GM19467 (cell line): ENCODE results near the gene NOP53.
"Not testable (repeated sequence)": the region's sequence is repeated elsewhere in the genome, so short reads cannot be mapped to it uniquely, and the experiment has no call there.

Source experiments
- ATAC-seq: cut with Tn5 transposase; IDR thresholded peaks from one replicate; pipeline ENCODE4 v1.9.1; 2021; ENCODE audit warnings: mild to moderate bottlenecking, moderate library complexity; ENCODE audit not compliant: unreplicated experiment

Gene NOP53

DNA sequence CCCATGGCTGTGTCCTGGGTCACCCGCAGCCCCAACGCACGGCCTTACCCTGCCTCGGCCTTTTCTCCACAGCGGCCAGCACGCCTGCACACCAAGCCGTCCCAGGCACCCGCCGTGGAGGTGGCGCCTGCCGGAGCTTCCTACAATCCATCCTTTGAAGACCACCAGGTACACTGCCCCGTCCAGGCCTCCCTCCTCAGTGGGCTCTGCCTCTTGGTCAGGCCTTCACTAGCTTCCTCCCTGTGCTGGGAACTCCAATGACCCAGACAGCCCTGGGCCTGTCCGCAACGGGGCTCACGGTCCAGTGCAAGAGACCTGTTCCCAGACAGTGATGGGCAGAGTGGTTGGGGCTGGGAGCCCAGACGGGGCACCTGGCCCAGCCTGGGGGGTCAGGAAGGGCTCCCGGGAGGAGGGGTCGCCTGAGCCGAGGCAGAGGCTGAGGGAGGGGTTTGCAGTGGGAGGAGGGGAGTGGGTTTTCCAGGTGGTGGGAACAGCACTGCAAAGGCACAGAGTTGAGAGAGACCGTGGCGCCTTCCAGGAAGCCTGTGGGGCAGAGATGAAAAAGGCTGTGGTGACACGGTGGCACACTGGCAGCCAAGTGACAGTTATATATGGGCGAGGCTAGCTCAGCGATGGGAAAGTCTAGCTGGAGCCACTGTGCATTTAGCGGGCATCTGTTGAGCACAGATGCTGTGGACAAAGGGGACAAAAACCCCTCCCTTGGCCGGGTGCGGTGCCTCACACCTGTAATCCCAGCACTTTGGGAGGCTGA is 7.3 kb downstream of the NOP53 start:
- no peak for ATAC-seq

DNA sequence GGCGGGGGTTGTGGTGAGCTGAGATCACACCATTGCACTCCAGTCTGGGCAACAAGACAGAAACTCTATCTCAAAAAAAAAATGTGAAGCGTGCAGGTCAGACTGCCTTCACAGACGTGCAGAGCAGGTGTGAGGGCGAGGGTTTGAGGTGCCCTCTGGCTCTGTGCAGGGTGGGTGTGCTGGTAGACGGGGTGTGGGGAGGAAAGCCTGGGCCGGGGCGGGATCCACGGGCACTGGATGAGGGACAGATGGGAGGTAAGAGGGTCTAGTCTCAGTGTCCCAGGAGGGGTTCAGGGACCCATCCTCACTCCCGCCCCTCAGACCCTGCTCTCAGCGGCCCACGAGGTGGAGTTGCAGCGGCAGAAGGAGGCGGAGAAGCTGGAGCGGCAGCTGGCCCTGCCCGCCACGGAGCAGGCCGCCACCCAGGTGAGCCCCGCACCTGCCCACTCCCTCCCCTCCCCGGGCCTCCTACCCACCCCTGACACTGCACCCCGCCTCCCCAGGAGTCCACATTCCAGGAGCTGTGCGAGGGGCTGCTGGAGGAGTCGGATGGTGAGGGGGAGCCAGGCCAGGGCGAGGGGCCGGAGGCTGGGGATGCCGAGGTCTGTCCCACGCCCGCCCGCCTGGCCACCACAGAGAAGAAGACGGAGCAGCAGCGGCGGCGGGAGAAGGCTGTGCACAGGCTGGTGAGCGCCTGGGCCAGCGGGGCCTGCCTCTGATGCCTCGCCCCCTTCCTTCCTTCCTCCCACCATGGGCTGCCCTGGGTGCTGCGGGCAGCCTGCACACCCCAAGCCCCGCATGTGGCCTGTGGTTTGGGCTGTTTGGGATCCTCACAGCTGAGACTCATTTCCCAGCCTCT is 9.1 kb downstream of the NOP53 start:
- ATAC-seq = no peak

DNA sequence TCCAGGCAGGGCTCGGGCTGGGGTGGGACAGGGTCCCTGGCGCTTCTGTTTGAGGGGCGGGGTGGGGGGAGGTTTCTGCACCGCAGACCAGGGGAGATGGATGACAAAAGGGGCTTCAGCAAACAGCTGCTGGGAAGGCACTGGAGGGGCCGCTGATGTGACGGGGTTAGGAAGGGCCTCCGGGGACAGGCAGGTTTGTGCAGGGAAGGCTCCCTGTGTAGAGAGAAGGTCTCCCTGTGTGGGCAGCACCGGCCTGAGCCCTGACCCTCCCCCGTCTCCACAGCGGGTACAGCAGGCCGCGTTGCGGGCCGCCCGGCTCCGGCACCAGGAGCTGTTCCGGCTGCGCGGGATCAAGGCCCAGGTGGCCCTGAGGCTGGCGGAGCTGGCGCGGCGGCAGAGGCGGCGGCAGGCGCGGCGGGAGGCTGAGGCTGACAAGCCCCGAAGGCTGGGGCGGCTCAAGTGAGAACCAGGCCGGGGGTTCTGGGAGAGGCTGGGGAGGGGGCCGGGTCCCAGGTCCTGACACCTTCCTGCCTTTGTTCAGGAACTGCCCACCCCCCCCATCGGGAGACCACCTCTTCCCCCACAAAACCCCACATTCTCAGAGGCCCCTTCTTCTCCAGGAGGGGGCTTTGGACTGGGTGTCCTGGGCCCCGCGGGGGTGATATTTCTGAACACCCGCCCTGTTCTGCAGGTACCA is 9.9 kb downstream of the NOP53 start:
- ATAC-seq = no peak

DNA sequence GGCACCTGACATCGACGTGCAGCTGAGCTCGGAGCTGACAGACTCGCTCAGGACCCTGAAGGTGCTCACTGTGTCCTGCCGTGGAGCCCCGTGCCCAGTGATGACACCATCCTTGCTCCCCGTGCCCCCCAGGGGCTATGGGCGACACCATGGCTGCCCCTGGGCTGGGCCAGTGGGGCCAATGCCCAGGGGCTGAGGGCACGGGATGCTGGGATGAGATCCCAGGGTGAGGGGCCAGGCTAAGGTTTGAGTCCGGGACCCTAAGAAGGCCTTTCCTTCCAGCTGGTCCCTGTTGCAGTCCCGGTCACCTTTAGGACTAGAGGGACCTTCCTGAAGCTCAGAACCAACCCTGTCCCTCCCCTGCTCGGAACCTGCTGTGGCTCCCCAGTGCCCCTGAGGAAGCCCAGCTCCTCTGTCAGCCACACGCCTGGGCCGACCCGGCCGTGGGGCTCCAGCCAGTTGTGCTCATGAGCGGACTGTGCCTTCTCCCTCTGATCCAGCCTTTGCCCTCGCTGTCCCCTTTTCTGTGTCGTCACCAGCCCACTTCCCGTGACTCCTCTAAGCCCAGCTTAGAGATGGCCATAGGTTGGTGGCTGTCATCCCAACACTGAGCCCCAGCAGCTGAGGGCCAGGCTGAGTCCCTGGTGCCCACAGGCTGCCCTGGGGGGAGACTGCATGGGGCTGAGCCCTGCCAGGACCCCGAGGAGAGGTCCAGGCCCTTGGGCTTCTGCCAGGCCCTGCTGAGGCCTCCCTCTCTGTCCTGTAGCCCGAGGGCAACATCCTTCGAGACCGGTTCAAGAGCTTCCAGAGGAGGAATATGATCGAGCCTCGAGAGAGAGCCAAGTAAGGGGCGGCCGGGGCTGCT is 10.6 kb downstream of the NOP53 start:
- ATAC-seq = no peak

DNA sequence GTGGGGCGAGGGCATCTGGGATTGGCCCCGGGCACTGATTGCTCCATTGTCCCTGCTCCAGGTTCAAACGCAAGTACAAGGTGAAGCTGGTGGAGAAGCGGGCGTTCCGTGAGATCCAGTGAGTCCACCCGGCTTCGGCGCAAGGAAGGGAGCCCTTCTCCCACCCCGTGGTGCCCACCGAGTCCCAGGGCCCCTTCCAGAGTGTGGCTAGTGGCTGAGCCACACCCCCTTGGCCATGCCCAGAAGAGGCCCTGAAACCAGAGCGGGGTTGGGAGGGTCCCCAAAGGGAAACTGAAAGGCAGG is 11.2 kb downstream of the NOP53 start:
- no peak for ATAC-seq

DNA sequence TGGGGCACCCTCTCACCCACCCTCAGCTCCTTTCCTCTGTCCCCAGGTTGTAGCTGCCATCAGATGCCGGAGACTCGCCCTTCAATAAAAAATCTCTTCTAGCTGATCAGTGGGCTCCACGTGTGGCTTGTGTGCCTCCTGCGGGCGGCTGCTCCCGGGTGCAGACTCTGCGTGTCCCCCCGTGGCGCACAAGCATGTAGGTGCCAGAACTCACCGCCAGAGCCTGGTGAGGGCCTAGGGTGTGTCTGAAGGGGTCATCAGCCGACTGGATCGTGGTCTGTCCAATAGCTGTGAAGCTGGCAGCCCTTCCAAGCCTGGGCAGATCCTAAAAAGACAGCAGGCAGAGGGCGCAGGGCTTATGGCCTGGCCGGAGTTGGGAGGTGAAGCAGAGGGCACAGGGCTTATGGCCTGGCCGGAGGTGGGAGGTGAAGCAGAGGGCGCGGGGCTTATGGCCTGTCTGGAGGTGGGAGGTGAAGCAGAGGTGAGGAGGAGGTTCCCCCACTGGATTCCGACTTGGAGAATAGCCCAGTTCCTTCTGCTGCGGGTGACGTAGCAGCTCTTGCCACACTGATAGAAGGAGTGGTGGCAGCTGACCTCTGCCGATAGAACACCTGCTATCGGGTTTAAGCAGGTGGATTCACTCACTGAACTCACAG is 11.7 kb downstream of the NOP53 start:
- no peak for ATAC-seq

DNA sequence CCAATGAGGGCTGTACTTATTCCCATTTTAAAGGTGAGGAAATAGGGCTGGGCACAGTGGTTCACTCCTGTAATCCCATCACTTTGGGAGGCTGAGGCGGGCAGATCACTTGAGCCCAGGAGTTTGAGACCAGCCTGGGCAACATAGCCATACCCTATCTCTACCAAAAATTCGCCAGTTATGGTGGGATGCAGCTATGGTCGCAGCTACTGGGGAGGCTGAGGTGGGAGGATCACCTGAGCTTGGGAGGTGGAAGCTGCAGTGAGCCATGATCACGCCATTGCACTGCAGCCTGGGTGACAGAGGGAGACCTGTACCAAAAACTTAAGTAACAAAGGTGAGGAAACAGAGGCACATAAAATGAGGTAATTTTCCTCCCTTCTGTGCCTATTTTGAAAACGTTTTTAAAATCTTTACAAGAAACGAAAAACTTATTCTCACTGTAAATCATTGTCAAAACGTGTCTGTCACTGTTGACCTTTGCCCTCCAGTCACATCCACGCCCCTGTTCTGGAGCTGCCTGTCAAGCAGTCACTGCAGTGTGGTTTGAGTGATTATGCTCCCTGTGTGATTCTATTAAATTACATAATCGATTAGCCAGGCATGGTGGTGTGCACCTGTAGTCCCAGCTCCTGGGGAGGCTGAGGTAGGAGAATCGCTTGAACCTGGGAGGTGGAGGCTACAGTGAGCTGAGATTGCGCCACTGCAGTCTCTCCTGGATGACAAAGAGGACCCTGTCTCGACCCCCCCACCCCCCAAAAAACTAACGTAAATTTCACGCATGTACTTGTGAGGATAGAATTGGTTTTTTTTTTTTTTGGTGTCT is 12.5 kb downstream of the NOP53 start:
- ATAC-seq = no peak

DNA sequence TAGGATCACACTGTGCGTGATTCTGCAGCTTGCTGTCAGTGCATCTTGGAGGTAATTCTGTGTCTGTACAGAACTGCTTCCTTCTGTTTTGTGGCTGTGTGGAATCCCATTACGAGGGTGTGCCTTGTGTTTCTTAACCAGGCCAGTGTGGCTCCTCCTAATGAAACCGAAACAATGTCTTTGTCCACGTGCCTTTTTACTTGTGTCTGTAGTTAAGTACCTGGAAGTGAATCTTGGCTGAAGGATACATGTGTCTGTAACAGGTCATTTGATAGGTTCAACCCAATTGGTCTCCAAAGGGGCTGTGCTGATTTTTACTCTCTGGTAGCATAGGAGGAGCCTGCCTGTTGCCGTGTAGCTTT is 13.1 kb downstream of the NOP53 start:
- no peak for ATAC-seq

DNA sequence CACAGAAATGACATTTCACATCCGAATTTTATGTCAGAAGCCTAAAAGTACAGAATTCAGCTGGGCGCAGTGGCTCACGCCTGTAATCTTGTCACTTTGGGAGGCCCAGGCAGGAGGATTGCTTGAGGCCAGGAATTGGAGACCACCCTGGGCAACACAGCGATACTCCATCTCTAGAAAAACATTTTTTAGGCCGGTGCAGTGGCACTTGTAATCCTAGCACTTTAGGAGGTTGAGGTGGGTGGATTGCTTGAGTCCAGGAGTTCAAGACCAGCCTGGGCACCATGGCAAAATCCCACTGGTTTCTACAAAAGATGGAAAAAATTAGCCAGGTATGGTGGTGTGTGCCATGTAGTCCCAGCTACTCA is 15.3 kb downstream of the NOP53 start:
- ATAC-seq = no peak

DNA sequence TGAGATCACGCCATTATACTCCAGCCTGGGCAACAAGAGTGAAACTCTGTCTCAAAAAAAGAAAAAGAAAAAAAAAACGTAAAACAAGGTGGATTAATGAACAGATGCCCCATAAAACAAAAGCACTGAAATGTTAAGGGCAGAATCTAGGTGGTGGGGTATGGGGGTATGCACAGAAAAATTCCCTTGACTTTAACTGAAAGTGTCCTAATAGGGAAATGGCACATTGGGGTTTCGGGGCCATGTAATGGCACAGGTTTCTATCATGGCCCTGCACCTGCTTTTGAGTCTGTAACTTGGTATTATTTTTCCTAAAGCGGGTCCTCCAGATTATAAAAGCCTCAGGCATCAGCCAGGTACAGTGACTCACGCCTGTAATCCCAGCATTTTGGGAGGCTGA is 16.2 kb downstream of the NOP53 start:
- no peak for ATAC-seq

DNA sequence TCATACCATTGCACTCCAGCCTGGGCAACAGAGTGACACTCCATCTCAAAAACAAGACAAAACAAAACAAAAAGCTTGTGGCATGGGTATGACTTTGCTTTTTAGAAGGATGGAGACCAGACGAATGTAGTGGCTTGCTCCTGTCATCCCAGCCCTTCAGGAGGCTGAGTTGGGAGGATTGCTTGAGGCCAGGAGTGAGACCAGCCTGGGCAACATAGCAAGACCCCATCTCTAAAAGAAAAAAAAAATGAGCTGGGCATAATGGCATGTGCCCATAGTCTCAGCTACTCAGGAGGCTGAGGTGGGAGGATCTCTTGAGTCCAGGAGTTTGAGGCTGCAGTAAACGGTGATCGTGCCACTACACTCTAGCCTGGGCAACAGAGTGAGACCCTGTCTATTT is 16.8 kb downstream of the NOP53 start:
- ATAC-seq = no peak

DNA sequence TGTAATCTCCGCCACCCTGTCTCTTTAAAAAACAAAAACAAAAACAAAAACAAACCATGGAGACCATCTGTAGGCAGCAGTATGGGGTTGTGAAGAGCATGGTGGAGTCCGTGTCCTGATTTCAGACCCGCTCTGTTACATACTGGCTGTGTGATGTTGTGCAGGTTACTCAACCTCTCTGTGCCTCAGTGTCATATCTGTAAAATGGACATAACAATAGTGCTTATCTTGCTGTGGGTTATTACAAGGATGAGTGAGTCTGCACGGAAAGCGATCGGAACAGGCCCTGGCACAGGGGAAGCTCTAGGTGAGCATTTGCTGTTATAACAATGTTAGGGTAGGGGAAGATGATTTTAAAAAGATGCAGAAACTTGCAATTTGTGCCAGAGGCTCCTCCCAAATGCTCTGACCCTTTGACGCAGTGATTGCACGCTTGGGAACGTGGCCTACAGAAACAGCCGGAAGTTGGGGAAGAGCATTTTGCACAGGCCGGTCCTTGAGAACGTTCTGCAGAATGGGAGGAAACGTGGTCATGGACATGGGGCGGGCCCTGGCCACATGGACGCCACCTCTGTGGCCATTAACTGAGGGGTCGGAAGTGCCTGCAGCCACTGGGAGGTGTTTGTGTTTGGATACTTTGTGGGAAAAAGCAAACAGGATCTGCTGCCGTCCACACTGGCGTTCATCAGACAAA is 17.4 kb downstream of the NOP53 start:
- no peak for ATAC-seq

DNA sequence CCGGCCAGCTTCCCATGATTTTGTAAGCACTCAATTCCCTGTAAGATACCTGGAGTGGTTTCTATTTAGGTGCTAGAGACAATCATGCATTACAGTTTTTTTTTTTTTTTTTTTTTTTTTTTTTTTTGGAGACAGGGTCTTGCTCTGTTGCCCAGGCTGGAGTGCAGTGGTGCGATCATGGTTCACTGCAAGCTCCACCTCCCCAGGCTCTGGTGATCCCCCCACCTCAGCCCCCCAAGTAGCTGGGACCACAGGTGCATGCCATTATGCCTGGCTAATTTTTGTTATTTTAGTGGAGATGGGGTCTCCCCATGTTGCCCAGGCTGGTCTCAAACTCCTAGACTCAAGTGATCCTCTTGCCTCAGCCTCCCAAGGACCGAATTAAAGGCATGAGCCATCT is 19.4 kb downstream of the NOP53 start:
- ATAC-seq = not testable (repeated sequence)

DNA sequence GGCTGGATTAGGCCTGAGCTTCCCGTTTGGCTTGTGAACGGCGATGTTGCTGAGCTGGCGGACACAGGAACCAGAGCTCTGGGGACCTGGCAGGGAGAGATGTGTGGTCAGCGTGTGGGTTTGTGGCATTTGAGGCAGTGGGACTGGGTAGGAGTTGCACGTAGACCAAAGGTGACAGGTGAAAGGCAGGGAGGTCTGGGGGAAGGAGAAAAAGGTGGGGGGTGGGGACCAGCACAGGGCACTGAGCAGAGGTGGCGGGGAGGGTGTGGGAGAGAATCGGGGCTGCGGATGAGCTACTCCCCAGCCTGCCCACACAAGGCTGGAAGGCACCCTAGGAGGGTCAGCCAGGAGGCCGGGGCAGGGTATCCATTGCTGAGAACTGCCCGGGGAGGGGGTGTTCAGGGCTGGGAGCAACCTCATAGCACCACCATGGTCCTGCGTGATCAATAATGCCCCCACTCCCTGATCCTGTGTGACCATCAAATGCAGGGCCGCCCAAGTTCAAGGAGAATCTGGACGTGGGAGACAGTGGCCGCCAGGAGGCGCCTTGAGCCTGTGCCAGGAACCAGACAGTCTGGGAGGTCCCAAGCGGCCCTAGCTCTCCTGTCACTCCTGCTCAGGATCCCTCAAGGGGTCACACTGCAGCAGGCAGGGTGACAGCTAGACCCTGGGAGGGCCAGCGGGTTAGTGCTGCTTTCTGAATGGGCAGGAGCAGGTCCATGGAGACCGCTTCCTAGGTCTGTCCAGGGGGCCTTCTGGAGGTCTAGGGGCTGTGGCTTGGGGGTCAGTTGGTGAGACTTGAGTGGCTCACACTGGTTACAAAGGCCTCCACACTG is 20.4 kb downstream of the NOP53 start:
- no peak for ATAC-seq

DNA sequence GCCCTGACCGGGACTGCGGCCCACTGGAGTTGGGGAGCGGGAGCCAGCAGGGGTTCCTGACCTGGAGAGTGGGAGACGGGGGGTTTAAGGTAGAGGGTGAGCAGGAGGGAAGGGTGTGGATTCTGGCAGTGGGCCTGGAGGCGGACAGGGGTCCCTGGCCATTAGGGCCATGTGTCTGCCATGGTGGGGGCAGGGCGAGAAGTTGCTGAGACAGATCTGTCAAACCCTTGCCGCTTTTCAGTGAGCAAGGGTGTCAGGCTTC is 20.9 kb downstream of the NOP53 start:
- ATAC-seq = no peak

DNA sequence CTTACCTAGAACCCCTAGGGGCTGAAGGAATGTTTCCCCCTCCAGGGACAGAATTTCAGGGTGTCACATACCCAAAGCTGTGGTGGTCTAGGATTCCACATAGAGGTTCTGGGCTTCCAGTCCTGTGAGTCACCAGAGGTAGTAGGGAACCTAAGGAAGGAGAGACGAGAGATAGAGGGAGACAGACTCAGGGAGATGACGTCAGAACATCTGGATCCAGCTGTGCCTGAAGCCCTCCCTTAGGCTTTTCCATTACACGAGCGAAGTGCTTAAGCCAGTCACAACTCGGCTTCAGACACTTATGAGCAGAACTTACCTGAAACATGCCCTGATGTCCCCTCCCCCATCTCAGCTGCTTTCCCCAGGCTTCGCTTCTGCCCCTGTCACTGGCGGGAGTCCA is 21.3 kb downstream of the NOP53 start:
- ATAC-seq = no peak

DNA sequence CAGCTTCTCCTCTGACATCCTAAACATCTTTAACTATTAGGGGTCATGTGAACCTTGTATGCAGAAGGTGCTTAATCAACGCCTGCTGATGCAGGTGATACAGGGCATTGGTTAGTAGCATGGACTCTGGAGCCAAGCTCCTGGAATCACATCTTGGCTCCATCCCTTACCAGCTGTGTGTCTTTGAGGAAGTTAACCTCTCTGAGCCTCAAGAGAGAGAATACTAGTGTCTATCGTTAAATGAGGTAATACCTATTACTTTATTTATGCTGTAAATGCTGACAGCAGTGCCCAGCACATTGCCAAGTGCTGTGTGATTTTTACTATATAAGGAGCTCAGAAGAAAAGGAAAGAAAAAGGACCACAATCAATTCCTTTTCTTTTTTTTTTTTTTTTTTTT is 22.0 kb downstream of the NOP53 start:
- ATAC-seq = no peak

DNA sequence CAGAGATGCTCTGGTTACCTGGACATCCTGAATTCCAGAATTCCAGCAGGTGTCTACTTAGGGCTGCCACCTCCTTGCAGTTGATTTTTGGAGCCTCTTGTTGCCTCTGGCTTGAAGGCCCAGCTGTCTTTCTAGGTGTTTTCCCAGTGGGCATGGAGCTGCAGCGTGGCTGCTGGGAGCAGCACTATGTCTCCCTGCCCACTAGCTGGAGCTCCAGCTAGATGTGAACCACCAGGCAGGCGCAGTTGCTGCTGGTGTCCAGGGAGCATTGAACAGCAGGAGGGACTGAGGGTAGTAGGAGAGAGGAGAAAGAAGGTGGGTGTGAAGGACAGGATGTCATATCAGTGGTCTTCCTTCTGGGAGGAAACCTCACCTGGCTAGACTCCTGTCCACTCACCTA is 23.3 kb downstream of the NOP53 start:
- ATAC-seq = no peak

DNA sequence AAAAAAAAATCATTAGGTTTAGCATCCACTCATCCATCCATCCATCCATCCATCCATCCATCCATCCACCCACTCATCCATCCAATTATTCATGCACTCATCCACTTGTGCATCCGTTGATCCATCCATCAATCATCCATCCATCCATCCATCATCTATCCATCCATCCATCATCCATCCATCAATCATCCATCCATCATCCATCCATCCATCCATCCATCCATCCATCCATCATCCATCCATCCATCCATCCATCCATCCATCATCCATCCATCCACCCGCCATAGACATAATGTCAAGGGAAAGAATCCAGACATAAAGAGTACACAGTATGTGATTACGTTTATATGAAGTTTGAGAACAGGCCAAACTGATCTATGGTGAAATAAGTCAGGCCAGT is 24.2 kb downstream of the NOP53 start:
- ATAC-seq = no peak
